ENCODE results near the gene ECE2. TPM values are rescaled to one million over a fixed set of nuclear protein-coding genes. Genes with fewer than 3 reads are reported as not detected.
"Not testable (repeated sequence)": the region's sequence is repeated elsewhere in the genome, so short reads cannot be mapped to it uniquely, and the experiment has no call there.

The ECE2 gene
- total RNA-seq, 1 experiment from 2014 or later: not detected

DNA sequence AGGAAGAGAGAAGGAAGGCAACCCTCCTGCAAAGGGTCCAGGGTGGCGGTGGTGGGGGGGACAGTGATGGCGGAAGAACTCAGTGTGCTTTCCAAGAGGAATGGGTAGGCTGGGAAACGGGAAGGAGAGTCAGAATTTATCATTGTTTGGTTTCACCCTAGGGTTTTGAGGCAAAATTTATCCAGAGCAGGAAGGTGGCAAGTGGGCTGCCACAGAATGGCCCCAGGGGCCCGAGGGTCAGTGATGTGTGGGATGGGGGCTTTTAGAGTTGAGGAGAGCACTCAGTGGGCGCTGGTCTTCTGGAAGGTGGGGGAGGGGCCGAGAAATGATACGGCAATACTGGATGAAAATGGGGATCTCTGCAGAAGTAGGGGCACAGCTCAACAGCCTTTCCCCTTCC lies 62.2 kb downstream of the ECE2 start:
- Histone ChIP-seq H3K27me3 (ENCODE audit: control insufficient read depth, insufficient read depth, low read length) (no peaks in the 10 kb centered on the region), H3K36me3 (replicated peaks; ENCODE audit: control insufficient read depth, insufficient read depth, low read length) (peaks cover 22% of the 10 kb centered on the region), H3K4me3 (ENCODE audit: insufficient read depth, low read depth, low read length) (no peak overlapping the region)
- DNase-seq: no peak

DNA sequence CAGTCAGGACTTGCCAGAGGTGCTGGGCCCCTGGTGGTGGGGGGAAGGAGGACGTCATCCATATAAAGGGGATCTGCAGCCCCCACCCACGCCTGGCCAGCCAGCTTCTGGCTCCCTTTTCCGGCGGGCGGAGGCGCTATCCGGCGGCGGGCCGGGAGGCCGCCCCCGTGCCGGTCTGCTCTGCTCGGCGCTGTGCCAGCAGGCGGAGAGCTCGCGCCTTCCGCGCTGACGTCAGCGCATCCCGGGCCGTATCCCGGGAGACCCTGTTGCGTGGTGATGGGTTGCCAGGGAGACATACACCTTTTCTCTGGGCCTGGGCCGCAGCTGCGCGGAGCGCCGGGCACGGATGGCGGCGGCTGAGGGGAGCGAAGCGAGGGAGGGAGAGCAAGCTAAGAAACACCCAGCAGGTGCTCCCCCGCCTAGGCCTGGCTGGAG lies 62.7 kb downstream of the ECE2 start:
- Histone ChIP-seq H3K4me3 (ENCODE audit: insufficient read depth, low read depth, low read length) (no peak overlapping the region), H3K27me3 (ENCODE audit: control insufficient read depth, insufficient read depth, low read length) (no peaks in the 10 kb centered on the region), H3K36me3 (replicated peaks; ENCODE audit: control insufficient read depth, insufficient read depth, low read length) (peaks cover 18% of the 10 kb centered on the region)
- peak; percentile 94 for DNase-seq

- Histone ChIP-seq H3K36me3 (replicated peaks; ENCODE audit: control insufficient read depth, insufficient read depth, low read length) (peaks cover 16% of the 10 kb centered on the region), H3K27me3 (ENCODE audit: control insufficient read depth, insufficient read depth, low read length) (no peaks in the 10 kb centered on the region), H3K4me3 (ENCODE audit: insufficient read depth, low read depth, low read length) (no peak overlapping the region)
- DNase-seq: no peak
Observed at GRCh38 chr3:184339001-184339400, 63.2 kb downstream of the ECE2 start.

DNA sequence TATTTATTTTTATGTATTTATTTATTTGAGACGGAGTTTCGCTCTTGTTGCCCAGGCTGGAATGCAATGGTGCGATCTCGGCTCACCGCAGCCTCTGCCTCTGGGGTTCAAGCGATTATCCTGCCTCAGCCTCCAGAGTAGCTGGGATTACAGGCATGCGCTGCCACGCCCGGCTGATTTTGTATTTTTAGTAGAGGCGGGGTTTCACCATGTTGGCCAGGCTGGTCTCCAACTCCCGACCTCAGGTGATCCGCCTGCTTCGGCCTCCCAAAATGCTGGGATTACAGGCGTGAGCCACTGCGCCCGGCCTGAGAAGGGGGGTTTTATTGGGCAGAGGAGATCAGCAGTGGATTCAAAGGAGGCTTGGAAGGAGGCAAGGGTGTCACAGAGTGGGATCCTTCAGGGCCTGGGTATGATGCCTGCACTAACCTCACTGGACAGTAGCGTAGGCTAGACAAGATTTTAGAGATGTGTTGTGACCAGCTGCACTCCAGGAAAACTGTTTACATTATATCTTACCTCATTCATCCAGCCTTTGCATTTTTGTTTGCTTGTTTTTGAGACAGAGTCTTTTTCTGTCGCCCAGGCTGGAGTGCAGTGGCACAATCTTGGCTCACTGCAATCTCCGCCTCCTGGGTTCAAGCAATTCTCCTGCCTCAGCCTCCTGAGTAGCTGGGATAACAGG lies 63.8 kb downstream of the ECE2 start:
- not testable (repeated sequence) for H3K27me3 ChIP-seq (ENCODE audit: control insufficient read depth, insufficient read depth, low read length); DNase-seq; H3K4me3 ChIP-seq (ENCODE audit: insufficient read depth, low read depth, low read length)
- H3K36me3 ChIP-seq (replicated peaks; ENCODE audit: control insufficient read depth, insufficient read depth, low read length): peaks cover 12% of the 10 kb centered on the region

GRCh38 chr3:184341925-184342324 lies 66.1 kb downstream of the ECE2 start:
- peaks cover 11% of the 10 kb centered on the region for H3K36me3 ChIP-seq (replicated peaks; ENCODE audit: control insufficient read depth, insufficient read depth, low read length)
- H3K27me3 ChIP-seq (ENCODE audit: control insufficient read depth, insufficient read depth, low read length): no peaks in the 10 kb centered on the region
- H3K4me3 ChIP-seq (ENCODE audit: insufficient read depth, low read depth, low read length): no peak overlapping the region
- DNase-seq: no peak

Other genes with a start within 250 kb of the ECE2 start
- gene HTR3D, start 244.3 kb upstream of the ECE2 start, total RNA-seq (2014; rRNA removed; shearing (Covaris generic)): not detected in 2 replicates
- gene HTR3C, start 223.0 kb upstream of the ECE2 start, total RNA-seq (2014; rRNA removed; shearing (Covaris generic)): not detected in 2 replicates
- gene HTR3E, start 179.0 kb upstream of the ECE2 start, total RNA-seq (2014; rRNA removed; shearing (Covaris generic)): not detected in 2 replicates
- 58.4 and 65.6 TPM in 2 replicates for gene EIF2B5, start 140.7 kb upstream of the ECE2 start, total RNA-seq (2014; rRNA removed; shearing (Covaris generic))
- 40.6 and 44.4 TPM in 2 replicates for gene DVL3, start 120.6 kb upstream of the ECE2 start, total RNA-seq (2014; rRNA removed; shearing (Covaris generic))
- gene AP2M1, start 101.2 kb upstream of the ECE2 start, total RNA-seq (2014; rRNA removed; shearing (Covaris generic)): 567 and 667 TPM in 2 replicates
- 31.1 and 38.8 TPM in 2 replicates for gene ABCF3, start 89.8 kb upstream of the ECE2 start, total RNA-seq (2014; rRNA removed; shearing (Covaris generic))
- gene VWA5B2, start 46.4 kb upstream of the ECE2 start, total RNA-seq (2014; rRNA removed; shearing (Covaris generic)): 0.41 TPM in 1 of 2 replicates, not detected in the other
- 59.8 and 62.7 TPM in 2 replicates for gene ALG3, start 27.1 kb upstream of the ECE2 start, total RNA-seq (2014; rRNA removed; shearing (Covaris generic))
- 10.1 and 15.2 TPM in 2 replicates for gene EEF1AKMT4, start 26.4 kb upstream of the ECE2 start, total RNA-seq (2014; rRNA removed; shearing (Covaris generic))
- 1.5 and 1.6 TPM in 2 replicates for gene CAMK2N2, start 14.5 kb upstream of the ECE2 start, total RNA-seq (2014; rRNA removed; shearing (Covaris generic))
- 378 and 392 TPM in 2 replicates for gene PSMD2, start 23.2 kb downstream of the ECE2 start, total RNA-seq (2014; rRNA removed; shearing (Covaris generic))
- gene EIF4G1, start 38.6 kb downstream of the ECE2 start, total RNA-seq (2014; rRNA removed; shearing (Covaris generic)): 359 and 392 TPM in 2 replicates
- 36.9 and 41.1 TPM in 2 replicates for gene FAM131A, start 61.6 kb downstream of the ECE2 start, total RNA-seq (2014; rRNA removed; shearing (Covaris generic))
- 17.1 and 22.3 TPM in 2 replicates for gene CLCN2, start 85.6 kb downstream of the ECE2 start, total RNA-seq (2014; rRNA removed; shearing (Covaris generic))
- gene POLR2H, start 85.7 kb downstream of the ECE2 start, total RNA-seq (2014; rRNA removed; shearing (Covaris generic)): 92.8 and 100 TPM in 2 replicates
- 0.80 and 1.3 TPM in 2 replicates for gene THPO, start 102.2 kb downstream of the ECE2 start, total RNA-seq (2014; rRNA removed; shearing (Covaris generic))
- 4.5 and 10.5 TPM in 2 replicates for gene CHRD, start 104.0 kb downstream of the ECE2 start, total RNA-seq (2014; rRNA removed; shearing (Covaris generic))